HFFc6 (cell line): ENCODE results near the gene NME4. TPM values are rescaled to one million over a fixed set of nuclear protein-coding genes. Genes with fewer than 3 reads are reported as not detected.

Experiments used
- DNase-seq: peaks from one replicate; pipeline ENCODE4 v3.0.0-alpha.2; 2018
- H3K27ac Mint-ChIP-seq: 2 replicates; pipeline ENCODE4 v1.8.0; 2020; ENCODE audit warnings: mild to moderate bottlenecking, mixed read lengths
- H3K27me3 Mint-ChIP-seq: 2 replicates; pipeline ENCODE4 v1.8.0; 2021; ENCODE audit warnings: mild to moderate bottlenecking, moderate library complexity, mixed read lengths; ENCODE audit not compliant: insufficient read depth
- H3K36me3 Mint-ChIP-seq: 2 replicates; pipeline ENCODE4 v1.8.0; 2021; ENCODE audit warnings: low read depth, mixed read lengths
- H3K4me1 Mint-ChIP-seq: 2 replicates; pipeline ENCODE4 v1.8.0; 2020; ENCODE audit warnings: low read depth, mixed read lengths
- H3K4me3 Mint-ChIP-seq: 2 replicates; pipeline ENCODE4 v1.8.0; 2020; ENCODE audit warnings: mild to moderate bottlenecking, moderate library complexity, mixed read lengths
- H3K9me3 Mint-ChIP-seq: 2 replicates; pipeline ENCODE4 v1.8.0; 2020; ENCODE audit warnings: mild to moderate bottlenecking, mixed read lengths
- CTCF ChIP-seq: fragments of 200-600 bp; sonication (generic); IDR thresholded peaks from 2 replicates; pipeline ENCODE4 v1.5.0; 2021; ENCODE audit warnings: antibody characterized with exemption, mild to moderate bottlenecking
- total RNA-seq, 6 experiments: library from RNA; stranded (reverse); fragmentation: NEBNext Ultra II Directional; extraction: Animal tissue kit (Norgen Biotek cat#: 25700); gene quantifications; 2 replicates in 1 of 6; 3 replicates in 5 of 6; pipeline ENCODE4 v1.2.3, GENCODE V29; 2021

Gene NME4
- total RNA-seq, 6 experiments from 2014 or later, result 153 to 276 (median 158) TPM

DNA sequence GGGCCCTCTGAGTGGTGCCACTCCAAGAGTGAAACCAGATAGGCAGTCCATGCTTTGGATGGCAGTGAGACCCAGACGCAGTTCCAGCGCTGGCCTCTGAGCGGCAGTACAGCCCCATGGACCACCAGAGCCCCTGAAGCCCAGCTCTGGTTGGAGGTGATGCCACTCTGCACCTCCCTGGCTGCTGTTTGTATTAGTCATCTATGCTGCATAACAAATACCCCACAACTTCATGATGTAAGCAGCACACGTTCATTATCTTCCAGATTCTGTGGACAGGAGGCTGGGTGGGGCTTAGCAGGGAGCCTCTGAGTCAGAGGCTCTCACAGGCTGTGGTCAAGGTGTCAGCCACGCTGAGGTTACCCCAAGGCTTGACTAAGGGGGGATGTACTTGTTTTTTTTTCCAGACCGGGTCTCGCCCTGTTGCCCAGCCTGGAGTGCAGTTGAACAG is 5.1 kb upstream of the NME4 start:
- no peaks in the 10 kb centered on the region; the same call in 1 of the 2 replicates for H3K36me3 Mint-ChIP-seq
- H3K27me3 Mint-ChIP-seq, result 0 out of 2 replicates have a peak, but pooled peaks cover 3% of the 10 kb centered on the region
- peak overlapping the region; percentile 33; the same call in 1 of the 2 replicates for H3K27ac Mint-ChIP-seq
- peak; percentile 87 for DNase-seq
- TF ChIP-seq CTCF, result peak; percentile 93
- H3K9me3 Mint-ChIP-seq, result peaks cover 5% of the 10 kb centered on the region; the same call in 1 of the 2 replicates
- peaks cover 20% of the 10 kb centered on the region for H3K4me1 Mint-ChIP-seq
- H3K4me3 Mint-ChIP-seq, result no peak overlapping the region

GRCh38 chr16:392450-393030 is 4.5 kb upstream of the NME4 start:
- Mint-ChIP-seq H3K36me3 (no peaks in the 10 kb centered on the region; the same call in 1 of the 2 replicates), H3K4me1 (peaks cover 20% of the 10 kb centered on the region), H3K27ac (no peak overlapping the region), H3K4me3 (no peak overlapping the region), H3K27me3 (0 out of 2 replicates have a peak, but pooled peaks cover 3% of the 10 kb centered on the region), H3K9me3 (peaks cover 5% of the 10 kb centered on the region; the same call in 1 of the 2 replicates)
- DNase-seq, result no peak
- TF ChIP-seq CTCF, result no peak

- Mint-ChIP-seq H3K4me3 (peak overlapping the region; percentile 90), H3K36me3 (peaks cover 8% of the 10 kb centered on the region), H3K4me1 (peaks cover 19% of the 10 kb centered on the region), H3K9me3 (peaks cover 5% of the 10 kb centered on the region; the same call in 1 of the 2 replicates), H3K27me3 (peaks cover 5% of the 10 kb centered on the region; the same call in 1 of the 2 replicates), H3K27ac (peak overlapping the region; percentile 92; the same call in 1 of the 2 replicates)
- DNase-seq, result no peak
- TF ChIP-seq CTCF, result no peak
Measured at GRCh38 chr16:396199-396598, 800 bp upstream of the NME4 start.

GRCh38 chr16:396605-397004 is 394 bp upstream of the NME4 start:
- Mint-ChIP-seq H3K9me3 (peaks cover 5% of the 10 kb centered on the region; the same call in 1 of the 2 replicates), H3K27ac (peak overlapping the region; percentile 92), H3K4me1 (peaks cover 19% of the 10 kb centered on the region), H3K36me3 (peaks cover 8% of the 10 kb centered on the region), H3K27me3 (peaks cover 6% of the 10 kb centered on the region; the same call in 1 of the 2 replicates), H3K4me3 (peak overlapping the region; percentile 90)
- DNase-seq, result peak; percentile 33
- no peak for TF ChIP-seq CTCF

GRCh38 chr16:397736-398332 is 835 bp downstream of the NME4 start:
- Mint-ChIP-seq H3K27ac (peak overlapping the region; percentile 74), H3K27me3 (peaks cover 6% of the 10 kb centered on the region; the same call in 1 of the 2 replicates), H3K4me3 (peak overlapping the region; percentile 63), H3K4me1 (peaks cover 19% of the 10 kb centered on the region), H3K9me3 (no peaks in the 10 kb centered on the region), H3K36me3 (peaks cover 8% of the 10 kb centered on the region)
- DNase-seq, result peak; percentile 87
- peak; percentile 63 for TF ChIP-seq CTCF
